ENCODE results near the gene FYCO1. TPM values are rescaled to one million over a fixed set of nuclear protein-coding genes. Genes with fewer than 3 reads are reported as not detected.

FYCO1 gene
- total and polyA plus RNA-seq, 2 experiments from 2014 or later, result 6.2 to 13.4 TPM

GRCh38 chr3:45929042-45929679, 66.5 kb downstream of the FYCO1 start:
- H3K79me2 ChIP-seq (ENCODE audit: insufficient read depth), result no peaks in the 10 kb centered on the region
- H3K4me2 ChIP-seq (ENCODE audit: unreplicated experiment), result no peak overlapping the region
- DNase-seq, result peak; percentile 64
- H2AFZ ChIP-seq, result no peak overlapping the region
- H3K27me3 ChIP-seq (replicated peaks; ENCODE audit: insufficient read depth), result no peaks in the 10 kb centered on the region
- H3K9me3 ChIP-seq (ENCODE audit: low read depth), result no peaks in the 10 kb centered on the region
- no peaks in the 10 kb centered on the region for H3K9me2 ChIP-seq (ENCODE audit: insufficient read depth)
- no peak overlapping the region for H3K27ac ChIP-seq
- in situ Hi-C loops (cut with MboI), result loop anchor here (5.0 to 25.0 kb wide), 2 partner anchors 167 to 433 kb away; partner anchors contain the start of genes CCR2 and CCR5
- no peak overlapping the region for H3K9ac ChIP-seq
- no peaks in the 10 kb centered on the region for H3K36me3 ChIP-seq (ENCODE audit: low read depth)
- 65 to 67% methylated on average over 9 of the region's 9 CpGs for WGBS, 2 experiments (ENCODE audit: low coverage in 1 of 2, low lambda C conversion rate in 2 of 2, missing lambda C conversion rate in 2 of 2)
- H3K4me1 ChIP-seq (ENCODE audit: insufficient read depth), result peaks cover 8% of the 10 kb centered on the region; the same call in 1 of the 2 replicates
- H3F3A ChIP-seq (ENCODE audit: insufficient read depth), result no peaks in the 10 kb centered on the region; the same call in 1 of the 2 replicates
- H3K4me3 ChIP-seq, result no peak overlapping the region
- TF ChIP-seq EZH2 (IDR thresholded peaks at IDR 0.05; ENCODE audit: insufficient read depth, poor library complexity, severe bottlenecking) (no peak), EZH2phosphoT487 (IDR thresholded peaks at IDR 0.05; ENCODE audit: insufficient read depth, low read depth) (no peak)
- H4K20me1 ChIP-seq (ENCODE audit: insufficient read depth), result no peaks in the 10 kb centered on the region

- Histone ChIP-seq H3K4me3 (no peak overlapping the region), H3K27me3 (replicated peaks; ENCODE audit: insufficient read depth) (no peaks in the 10 kb centered on the region), H3K79me2 (ENCODE audit: insufficient read depth) (no peaks in the 10 kb centered on the region), H3K4me1 (ENCODE audit: insufficient read depth) (peaks cover 8% of the 10 kb centered on the region; the same call in 1 of the 2 replicates), H3K27ac (no peak overlapping the region), H3K9ac (no peak overlapping the region), H4K20me1 (ENCODE audit: insufficient read depth) (no peaks in the 10 kb centered on the region), H3K9me3 (ENCODE audit: low read depth) (no peaks in the 10 kb centered on the region), H3K4me2 (ENCODE audit: unreplicated experiment) (no peak overlapping the region), H3F3A (ENCODE audit: insufficient read depth) (no peaks in the 10 kb centered on the region; the same call in 1 of the 2 replicates), H2AFZ (no peak overlapping the region), H3K9me2 (ENCODE audit: insufficient read depth) (no peaks in the 10 kb centered on the region), H3K36me3 (ENCODE audit: low read depth) (no peaks in the 10 kb centered on the region)
- in situ Hi-C loops (cut with MboI), result loop anchor here (5.0 to 25.0 kb wide), 2 partner anchors 166 to 434 kb away; partner anchors contain the start of genes CCR2 and CCR5
- WGBS, 2 experiments (ENCODE audit: low coverage in 1 of 2, low lambda C conversion rate in 2 of 2, missing lambda C conversion rate in 2 of 2), result 71 to 82% methylated on average over 2 of the region's 2 CpGs
- peak; percentile 47 for DNase-seq
- 0 out of 2 replicates have a peak, but pooled peaks have one; percentile 62 for TF ChIP-seq EZH2phosphoT487 (IDR thresholded peaks at IDR 0.05; ENCODE audit: insufficient read depth, low read depth)
- TF ChIP-seq EZH2 (IDR thresholded peaks at IDR 0.05; ENCODE audit: insufficient read depth, poor library complexity, severe bottlenecking), result no peak
Measured at GRCh38 chr3:45927881-45928280, 67.7 kb downstream of the FYCO1 start.

- no peaks in the 10 kb centered on the region for H3K9me2 ChIP-seq (ENCODE audit: insufficient read depth)
- H3K27me3 ChIP-seq (replicated peaks; ENCODE audit: insufficient read depth), result no peaks in the 10 kb centered on the region
- no peaks in the 10 kb centered on the region for H3K9me3 ChIP-seq (ENCODE audit: low read depth)
- H3K36me3 ChIP-seq (ENCODE audit: low read depth), result no peaks in the 10 kb centered on the region
- no peak overlapping the region for H3K4me3 ChIP-seq
- peaks cover 8% of the 10 kb centered on the region; the same call in 1 of the 2 replicates for H3K4me1 ChIP-seq (ENCODE audit: insufficient read depth)
- in situ Hi-C loops (cut with MboI), result no loop called here
- no peak overlapping the region for H3K27ac ChIP-seq
- H3K79me2 ChIP-seq (ENCODE audit: insufficient read depth), result no peaks in the 10 kb centered on the region
- H3K4me2 ChIP-seq (ENCODE audit: unreplicated experiment), result no peak overlapping the region
- no peaks in the 10 kb centered on the region; the same call in 1 of the 2 replicates for H3F3A ChIP-seq (ENCODE audit: insufficient read depth)
- H4K20me1 ChIP-seq (ENCODE audit: insufficient read depth), result no peaks in the 10 kb centered on the region
- no peak overlapping the region for H2AFZ ChIP-seq
- no peak overlapping the region for H3K9ac ChIP-seq
- DNase-seq, result peak; percentile 83
- TF ChIP-seq EZH2phosphoT487 (IDR thresholded peaks at IDR 0.05; ENCODE audit: insufficient read depth, low read depth) (no peak), EZH2 (IDR thresholded peaks at IDR 0.05; ENCODE audit: insufficient read depth, poor library complexity, severe bottlenecking) (no peak)
- 58 to 60% methylated on average over 3 of the region's 3 CpGs for WGBS, 2 experiments (ENCODE audit: low coverage in 1 of 2, low lambda C conversion rate in 2 of 2, missing lambda C conversion rate in 2 of 2)
Measured at GRCh38 chr3:45923755-45924154, 71.9 kb downstream of the FYCO1 start.

- WGBS, 2 experiments (ENCODE audit: low coverage in 1 of 2, low lambda C conversion rate in 2 of 2, missing lambda C conversion rate in 2 of 2), result 99 to 100% methylated on average over 4 of the region's 4 CpGs
- H3K36me3 ChIP-seq (ENCODE audit: low read depth), result no peaks in the 10 kb centered on the region
- H3K79me2 ChIP-seq (ENCODE audit: insufficient read depth), result no peaks in the 10 kb centered on the region
- no peaks in the 10 kb centered on the region for H3K9me3 ChIP-seq (ENCODE audit: low read depth)
- no peaks in the 10 kb centered on the region; the same call in 1 of the 2 replicates for H3F3A ChIP-seq (ENCODE audit: insufficient read depth)
- H3K4me3 ChIP-seq, result no peak overlapping the region
- TF ChIP-seq EZH2 (IDR thresholded peaks at IDR 0.05; ENCODE audit: insufficient read depth, poor library complexity, severe bottlenecking) (no peak), EZH2phosphoT487 (IDR thresholded peaks at IDR 0.05; ENCODE audit: insufficient read depth, low read depth) (no peak)
- no peaks in the 10 kb centered on the region for H4K20me1 ChIP-seq (ENCODE audit: insufficient read depth)
- H3K27ac ChIP-seq, result no peak overlapping the region
- H3K4me2 ChIP-seq (ENCODE audit: unreplicated experiment), result no peak overlapping the region
- DNase-seq, result no peak
- peaks cover 5% of the 10 kb centered on the region; the same call in 1 of the 2 replicates for H3K4me1 ChIP-seq (ENCODE audit: insufficient read depth)
- in situ Hi-C loops (cut with MboI), result no loop called here
- no peak overlapping the region for H2AFZ ChIP-seq
- H3K9ac ChIP-seq, result no peak overlapping the region
- H3K9me2 ChIP-seq (ENCODE audit: insufficient read depth), result no peaks in the 10 kb centered on the region
- no peaks in the 10 kb centered on the region for H3K27me3 ChIP-seq (replicated peaks; ENCODE audit: insufficient read depth)
Measured at GRCh38 chr3:45922950-45923590, 72.6 kb downstream of the FYCO1 start.
